ENCODE measurements around the gene ABCC4.

The ABCC4 gene

DNA sequence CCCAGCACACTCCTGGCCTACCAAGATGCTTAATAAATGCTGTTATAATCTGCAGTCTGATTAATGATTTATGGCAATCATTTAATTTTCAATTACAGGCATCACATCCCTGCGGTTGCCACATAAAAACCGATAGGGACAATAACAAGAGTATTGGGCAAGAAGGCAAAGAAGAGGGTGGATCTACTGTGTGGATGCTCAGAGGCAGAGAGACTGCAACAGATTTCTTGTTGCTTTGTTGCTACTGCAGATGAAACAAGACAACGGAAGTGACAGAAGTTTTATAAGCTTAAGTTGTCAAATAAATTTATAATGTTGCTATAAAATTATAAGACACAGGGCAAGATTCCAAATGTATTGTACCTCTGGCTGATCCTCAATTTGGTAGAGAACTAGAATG, 154.8 kb downstream of the ABCC4 start:
- TF ChIP-seq, protein P1, sequence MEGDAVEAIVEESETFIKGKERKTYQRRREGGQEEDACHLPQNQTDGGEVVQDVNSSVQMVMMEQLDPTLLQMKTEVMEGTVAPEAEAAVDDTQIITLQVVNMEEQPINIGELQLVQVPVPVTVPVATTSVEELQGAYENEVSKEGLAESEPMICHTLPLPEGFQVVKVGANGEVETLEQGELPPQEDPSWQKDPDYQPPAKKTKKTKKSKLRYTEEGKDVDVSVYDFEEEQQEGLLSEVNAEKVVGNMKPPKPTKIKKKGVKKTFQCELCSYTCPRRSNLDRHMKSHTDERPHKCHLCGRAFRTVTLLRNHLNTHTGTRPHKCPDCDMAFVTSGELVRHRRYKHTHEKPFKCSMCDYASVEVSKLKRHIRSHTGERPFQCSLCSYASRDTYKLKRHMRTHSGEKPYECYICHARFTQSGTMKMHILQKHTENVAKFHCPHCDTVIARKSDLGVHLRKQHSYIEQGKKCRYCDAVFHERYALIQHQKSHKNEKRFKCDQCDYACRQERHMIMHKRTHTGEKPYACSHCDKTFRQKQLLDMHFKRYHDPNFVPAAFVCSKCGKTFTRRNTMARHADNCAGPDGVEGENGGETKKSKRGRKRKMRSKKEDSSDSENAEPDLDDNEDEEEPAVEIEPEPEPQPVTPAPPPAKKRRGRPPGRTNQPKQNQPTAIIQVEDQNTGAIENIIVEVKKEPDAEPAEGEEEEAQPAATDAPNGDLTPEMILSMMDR (IDR thresholded peaks at IDR 0.05; ENCODE audit: control insufficient read depth, insufficient read depth, low read depth, low read length, missing control alignments): no peak
- DNase-seq (ENCODE audit: low read depth): peak; percentile 29
- no peak overlapping the region for H3K4me3 ChIP-seq (ENCODE audit: control insufficient read depth, low read depth, low read length)

DNA sequence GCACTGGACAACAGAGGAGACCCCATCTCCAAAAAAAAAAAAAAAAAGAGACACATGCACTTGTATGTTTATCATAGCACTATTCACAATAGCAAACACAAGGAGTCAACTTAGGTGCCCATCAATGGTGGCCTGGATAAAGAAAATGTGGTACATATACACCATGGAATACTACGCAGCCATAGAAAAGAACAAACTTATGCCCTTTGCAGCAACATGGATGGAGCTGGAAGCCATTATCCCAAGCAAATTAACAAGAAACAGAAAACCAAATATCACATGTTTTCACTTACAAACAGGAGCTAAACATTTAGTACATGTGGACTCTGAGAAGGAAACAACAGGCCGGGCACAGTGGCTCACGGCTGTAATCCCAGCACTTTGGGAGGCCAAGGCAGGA, 155.7 kb downstream of the ABCC4 start:
- TF ChIP-seq, protein P1 (IDR thresholded peaks at IDR 0.05; ENCODE audit: control insufficient read depth, insufficient read depth, low read depth, low read length, missing control alignments): no peak
- no peak for DNase-seq (ENCODE audit: low read depth)
- H3K4me3 ChIP-seq (ENCODE audit: control insufficient read depth, low read depth, low read length): no peak overlapping the region

DNA sequence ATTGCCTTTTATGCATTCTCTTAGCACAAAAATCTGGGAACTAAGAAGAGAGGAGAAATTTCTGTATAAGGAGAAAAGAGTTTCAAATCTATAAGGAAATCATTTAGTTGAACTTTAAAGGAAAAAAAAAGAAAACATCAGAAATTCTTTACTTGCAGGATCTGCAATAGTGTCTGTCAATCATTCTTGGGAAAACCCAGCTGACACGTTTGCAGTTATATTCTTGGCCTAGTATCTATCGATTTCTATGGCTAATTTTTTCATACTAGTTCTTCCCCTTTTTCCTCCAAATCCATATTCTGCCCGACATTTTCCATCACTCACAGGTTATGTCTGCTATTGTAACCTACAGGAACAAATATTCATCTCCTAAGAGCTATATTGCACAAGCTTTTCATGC, 160.7 kb downstream of the ABCC4 start:
- no peak overlapping the region for H3K4me3 ChIP-seq (ENCODE audit: control insufficient read depth, low read depth, low read length)
- TF ChIP-seq, protein P1 (IDR thresholded peaks at IDR 0.05; ENCODE audit: control insufficient read depth, insufficient read depth, low read depth, low read length, missing control alignments): no peak
- DNase-seq (ENCODE audit: low read depth): no peak

DNA sequence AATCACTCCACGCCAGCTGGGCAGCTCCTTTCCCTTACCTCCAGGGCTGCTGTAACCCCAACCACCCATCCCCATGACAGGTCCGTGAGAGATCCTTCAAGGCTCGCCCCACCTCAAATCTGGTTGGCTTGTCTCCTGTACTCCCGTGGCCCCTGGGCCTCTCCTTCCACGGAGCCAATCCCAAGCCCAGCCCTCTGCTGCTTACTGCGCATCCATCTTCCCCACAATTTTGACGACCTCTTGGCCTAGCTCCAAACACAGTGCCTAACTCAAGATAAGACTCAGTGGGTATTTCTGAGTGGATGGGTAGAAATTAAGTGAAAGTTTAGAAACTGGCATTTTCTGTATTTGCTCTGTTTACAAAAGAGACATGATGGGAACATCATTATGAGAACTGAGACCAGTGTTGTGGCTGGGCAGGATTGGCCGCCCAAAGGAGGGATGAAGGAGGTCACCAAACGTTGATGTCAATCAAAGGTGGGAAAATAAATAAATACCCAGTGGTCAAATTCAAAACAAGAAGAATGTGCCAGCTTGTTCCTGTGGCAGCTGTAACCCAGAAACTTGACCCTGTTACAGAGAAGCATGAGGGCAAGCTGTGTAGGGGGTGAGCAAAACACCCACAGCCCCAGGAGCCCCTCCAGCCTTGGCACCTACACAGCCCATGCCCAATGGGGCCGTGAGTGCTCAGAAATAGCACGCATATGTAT, 162.2 kb downstream of the ABCC4 start:
- TF ChIP-seq, protein P1 (IDR thresholded peaks at IDR 0.05; ENCODE audit: control insufficient read depth, insufficient read depth, low read depth, low read length, missing control alignments): no peak
- no peak for DNase-seq (ENCODE audit: low read depth)
- no peak overlapping the region for H3K4me3 ChIP-seq (ENCODE audit: control insufficient read depth, low read depth, low read length)

DNA sequence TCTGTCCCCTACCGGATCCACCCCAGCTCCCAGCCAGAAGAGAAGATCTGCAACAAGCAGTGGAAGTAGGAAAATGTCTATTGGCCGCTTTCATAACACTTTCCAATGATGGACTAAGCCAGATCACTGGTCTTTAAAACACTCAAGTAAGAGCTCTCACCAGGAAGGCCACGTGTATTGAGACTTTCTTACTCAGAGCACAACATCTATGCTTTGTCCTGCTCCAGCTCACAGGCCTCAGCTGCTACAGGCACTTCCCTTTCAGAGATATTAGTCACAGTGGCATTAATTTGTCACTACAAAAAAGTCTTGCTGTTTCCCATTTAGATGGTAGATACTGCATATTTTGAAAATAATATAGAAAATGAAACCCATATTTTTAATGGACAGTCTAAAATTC, 164.2 kb downstream of the ABCC4 start:
- TF ChIP-seq, protein P1 (IDR thresholded peaks at IDR 0.05; ENCODE audit: control insufficient read depth, insufficient read depth, low read depth, low read length, missing control alignments): no peak
- DNase-seq (ENCODE audit: low read depth): no peak
- H3K4me3 ChIP-seq (ENCODE audit: control insufficient read depth, low read depth, low read length): no peak overlapping the region

DNA sequence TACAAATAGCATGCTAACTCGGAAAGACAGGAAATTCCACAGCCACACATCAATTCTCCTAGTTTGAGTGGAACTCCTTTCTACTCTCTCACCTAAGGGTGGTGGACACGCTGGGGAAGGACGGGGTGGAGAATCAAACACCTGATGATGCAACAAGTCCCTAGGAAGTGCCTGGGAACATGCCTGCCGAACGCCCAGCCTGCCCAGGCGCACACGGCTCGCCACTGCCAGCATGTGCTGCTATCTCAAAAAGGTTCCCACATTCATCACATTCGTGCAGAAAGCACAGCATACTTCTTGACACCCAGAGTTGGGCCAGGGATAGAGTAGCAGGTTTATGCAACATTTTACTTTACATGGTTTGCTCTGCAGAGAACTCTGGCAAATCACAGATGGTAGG, 164.6 kb downstream of the ABCC4 start:
- no peak overlapping the region for H3K4me3 ChIP-seq (ENCODE audit: control insufficient read depth, low read depth, low read length)
- no peak for DNase-seq (ENCODE audit: low read depth)
- TF ChIP-seq, protein P1 (IDR thresholded peaks at IDR 0.05; ENCODE audit: control insufficient read depth, insufficient read depth, low read depth, low read length, missing control alignments): no peak

Data from AG09309 (cell line).